Smooth muscle cell (in vitro differentiated cells): Measurements from ENCODE around the gene ADAM33. TPM values are rescaled to one million over a fixed set of nuclear protein-coding genes. Genes with fewer than 3 reads are reported as not detected.

ENCODE experiments used
- DNase-seq: peaks from one replicate; lab custom pipeline; 2025; ENCODE audit not compliant: unreplicated experiment; lab: John Stamatoyannopoulos, UW
- H2AFZ ChIP-seq: fragments of 200-600 bp; sonication (generic); 2 replicates; pipeline ENCODE4 v1.6.0; 2016; ENCODE audit warnings: antibody characterized with exemption, low read depth, mild to moderate bottlenecking
- H3F3A ChIP-seq: fragments of 200-600 bp; sonication (generic); 2 replicates; pipeline ENCODE4 v1.6.0; 2017; ENCODE audit warnings: antibody characterized with exemption, low read depth
- H3K27ac ChIP-seq: fragments of 200-600 bp; sonication (generic); 2 replicates; pipeline ENCODE4 v1.5.1; 2016; ENCODE audit warnings: low read depth, mild to moderate bottlenecking
- H3K27me3 ChIP-seq: fragments of 200-600 bp; sonication (generic); 2 replicates; pipeline ENCODE4 v1.6.1; 2016; ENCODE audit warnings: low read depth, mild to moderate bottlenecking
- H3K36me3 ChIP-seq: fragments of 200-600 bp; sonication (generic); 2 replicates; pipeline ENCODE4 v1.5.1; 2016; ENCODE audit warnings: low read depth
- H3K4me1 ChIP-seq: fragments of 200-600 bp; sonication (generic); 2 replicates; pipeline ENCODE4 v1.5.1; 2016; ENCODE audit warnings: low read depth
- H3K4me2 ChIP-seq: fragments of 200-600 bp; sonication (generic); 2 replicates; pipeline ENCODE4 v1.6.0; 2016; ENCODE audit warnings: mild to moderate bottlenecking
- H3K4me3 ChIP-seq: fragments of 200-600 bp; sonication (generic); 2 replicates; pipeline ENCODE4 v1.5.1; 2016; ENCODE audit warnings: mild to moderate bottlenecking
- H3K79me2 ChIP-seq: fragments of 200-600 bp; sonication (generic); 2 replicates; pipeline ENCODE4 v1.6.0; 2016; ENCODE audit warnings: low read depth, mild to moderate bottlenecking
- H3K9ac ChIP-seq: fragments of 200-600 bp; sonication (generic); 2 replicates; pipeline ENCODE4 v1.6.0; 2016; ENCODE audit warnings: low read depth
- H3K9me3 ChIP-seq: fragments of 200-600 bp; sonication (generic); replicated peaks from 2 replicates; pipeline ENCODE4 v1.5.1; 2016; ENCODE audit warnings: low read depth
- H4K20me1 ChIP-seq: fragments of 200-600 bp; sonication (generic); 2 replicates; pipeline ENCODE4 v1.6.0; 2016; ENCODE audit warnings: low read depth
- CTCF ChIP-seq: fragments of 200-600 bp; sonication (generic); IDR thresholded peaks from 2 replicates; pipeline ENCODE4 v1.5.1; 2017; ENCODE audit warnings: borderline replicate concordance, mild to moderate bottlenecking, antibody characterized with exemption; ENCODE audit not compliant: insufficient read depth, poor library complexity, severe bottlenecking
- WGBS: methylation state at CpG from one replicate; pipeline ENCODE4 v1.1.7; 2016; ENCODE audit warnings: low lambda C conversion rate; 5-methylcytosine and 5-hydroxymethylcytosine counted together
- polyA plus RNA-seq: library from polyadenylated mRNA; unstranded; fragments of >200 nt; fragmentation: Nextera tagmentation; extraction: Ambion mirVana; gene quantifications from 2 replicates; pipeline ENCODE4 v1.2.1, GENCODE V29; 2016
- total RNA-seq: library from RNA; depleted of rRNA; stranded (reverse); fragments of >200 nt; gene quantifications from 2 replicates; pipeline ENCODE4 v1.2.3, GENCODE V29; 2014

The ADAM33 gene
- total and polyA plus RNA-seq, 2 experiments from 2014 or later = 5.1 to 7.4 TPM

GRCh38 chr20:3691897-3692296, 10.1 kb upstream of the ADAM33 start:
- H3K9me3 ChIP-seq = no peaks in the 10 kb centered on the region
- no peaks in the 10 kb centered on the region for H3K4me1 ChIP-seq
- WGBS = 74% methylated on average over 9 of the region's 9 CpGs
- H3K27ac ChIP-seq = no peak overlapping the region
- H3K27me3 ChIP-seq = no peaks in the 10 kb centered on the region
- DNase-seq = no peak
- H3K9ac ChIP-seq = no peak overlapping the region
- H3K4me2 ChIP-seq = no peak overlapping the region
- no peaks in the 10 kb centered on the region for H3K36me3 ChIP-seq
- no peaks in the 10 kb centered on the region for H3K79me2 ChIP-seq
- H4K20me1 ChIP-seq = no peaks in the 10 kb centered on the region
- no peak overlapping the region for H2AFZ ChIP-seq
- H3K4me3 ChIP-seq = no peak overlapping the region
- TF ChIP-seq CTCF = no peak
- no peaks in the 10 kb centered on the region for H3F3A ChIP-seq

GRCh38 chr20:3691306-3691705, 9.5 kb upstream of the ADAM33 start:
- DNase-seq = no peak
- WGBS = 89% methylated on average over 16 of the region's 16 CpGs
- no peak overlapping the region for H3K4me2 ChIP-seq

GRCh38 chr20:3690413-3690812, 8.6 kb upstream of the ADAM33 start:
- H3K4me2 ChIP-seq = no peak overlapping the region
- 95% methylated on average over 3 of the region's 3 CpGs for WGBS
- no peak overlapping the region for H3K27ac ChIP-seq
- no peak overlapping the region for H3K4me3 ChIP-seq
- no peaks in the 10 kb centered on the region for H4K20me1 ChIP-seq
- no peak overlapping the region for H2AFZ ChIP-seq
- no peaks in the 10 kb centered on the region for H3K36me3 ChIP-seq
- H3F3A ChIP-seq = no peaks in the 10 kb centered on the region
- no peaks in the 10 kb centered on the region for H3K4me1 ChIP-seq
- no peak for DNase-seq
- no peak for TF ChIP-seq CTCF
- no peaks in the 10 kb centered on the region for H3K27me3 ChIP-seq
- no peak overlapping the region for H3K9ac ChIP-seq
- no peaks in the 10 kb centered on the region for H3K79me2 ChIP-seq
- H3K9me3 ChIP-seq = no peaks in the 10 kb centered on the region

More at GRCh38 chr20:3691306-3691705, 9.5 kb upstream of the ADAM33 start:
- Histone ChIP-seq H4K20me1 (no peaks in the 10 kb centered on the region), H3K4me1 (no peaks in the 10 kb centered on the region), H3K9ac (no peak overlapping the region), H3K36me3 (no peaks in the 10 kb centered on the region), H3F3A (no peaks in the 10 kb centered on the region), H3K4me3 (no peak overlapping the region), H3K79me2 (no peaks in the 10 kb centered on the region), H3K27ac (no peak overlapping the region), H2AFZ (no peak overlapping the region), H3K9me3 (no peaks in the 10 kb centered on the region), H3K27me3 (no peaks in the 10 kb centered on the region)
- TF ChIP-seq CTCF = no peak

GRCh38 chr20:3689978-3690377, 8.2 kb upstream of the ADAM33 start:
- Histone ChIP-seq H2AFZ (no peak overlapping the region), H3K9me3 (no peaks in the 10 kb centered on the region), H3K36me3 (no peaks in the 10 kb centered on the region), H3K4me2 (no peak overlapping the region), H3K4me1 (no peaks in the 10 kb centered on the region), H3K9ac (no peak overlapping the region), H3F3A (no peaks in the 10 kb centered on the region), H3K27me3 (no peaks in the 10 kb centered on the region), H3K4me3 (no peak overlapping the region), H3K79me2 (no peaks in the 10 kb centered on the region), H4K20me1 (no peaks in the 10 kb centered on the region), H3K27ac (no peak overlapping the region)
- TF ChIP-seq CTCF = no peak
- WGBS = 91% methylated on average over 11 of the region's 11 CpGs
- no peak for DNase-seq
